Measurements from ENCODE around the gene TCEANC. TPM values are rescaled to one million over a fixed set of nuclear protein-coding genes. Genes with fewer than 3 reads are reported as not detected.

TCEANC gene
- total RNA-seq, 1 experiment from 2014 or later = 3.1 TPM

GRCh38 chrX:13691841-13692371, 39.0 kb downstream of the TCEANC start:
- H3K27me3 Mint-ChIP-seq (ENCODE audit: low read depth) = peaks cover 7% of the 10 kb centered on the region
- H3K79me1 ChIP-seq (ENCODE audit: insufficient read depth, low read depth, low read length, poor library complexity, severe bottlenecking) = no peaks in the 10 kb centered on the region
- H3K4me2 ChIP-seq (ENCODE audit: insufficient read depth, insufficient read length, low read length) = no peak overlapping the region
- H3K4me1 Mint-ChIP-seq = peaks cover 26 to 32% of the 10 kb centered on the region in 2 experiments
- H3K79me2 ChIP-seq (ENCODE audit: insufficient read depth, low read length) = peaks cover 39% of the 10 kb centered on the region; the same call in 1 of the 2 replicates
- H3K9ac ChIP-seq (ENCODE audit: extremely low read depth, insufficient read length, low read length) = no peak overlapping the region
- H2BK12ac ChIP-seq (ENCODE audit: insufficient read length, low read depth, low read length) = no peak overlapping the region
- peak overlapping the region in 2 of 3 experiments; percentile 11 to 62; a peak in 2 of 7 replicates for H3K27ac Mint-ChIP-seq
- DNase-seq = no peak
- H4K91ac ChIP-seq (ENCODE audit: insufficient read length, low read depth, low read length) = no peak overlapping the region
- H3K36me3 Mint-ChIP-seq (ENCODE audit: insufficient read depth in 1 of 3, low read depth in 3 of 3) = peaks cover 0 to 4% (median 0%) of the 10 kb centered on the region in 3 experiments; a peak in 3 of 7 replicates
- H2BK120ac ChIP-seq (ENCODE audit: low read depth, low read length, poor library complexity, severe bottlenecking) = no peak overlapping the region
- H3K9me3 ChIP-seq (ENCODE audit: control insufficient read depth, low read depth, low read length) = no peaks in the 10 kb centered on the region
- no peaks in the 10 kb centered on the region; the same call in 1 of the 2 replicates for H3K27me3 ChIP-seq (ENCODE audit: insufficient read depth, low read length)
- H3K23ac ChIP-seq (ENCODE audit: insufficient read length, low read depth, low read length) = no peak overlapping the region
- H3K4me3 Mint-ChIP-seq = no peak overlapping the region
- H3K56ac ChIP-seq (ENCODE audit: insufficient read length, low read depth, low read length) = no peak overlapping the region
- H3K23me2 ChIP-seq (ENCODE audit: insufficient read length, low read depth, low read length, poor library complexity, severe bottlenecking) = peaks cover 6% of the 10 kb centered on the region
- H4K5ac ChIP-seq (ENCODE audit: insufficient read length, low read depth, low read length) = no peak overlapping the region
- H3K18ac ChIP-seq (ENCODE audit: insufficient read length, low read depth, low read length) = no peak overlapping the region
- no peak overlapping the region for H2BK5ac ChIP-seq (ENCODE audit: insufficient read length, low read length)
- no peak overlapping the region for H3K27ac ChIP-seq (ENCODE audit: insufficient read length, low read depth, low read length)
- WGBS (ENCODE audit: extremely low coverage, insufficient read length, low lambda C conversion rate) = no CpG with 5 or more reads among the region's 7 CpGs
- H3K14ac ChIP-seq (ENCODE audit: insufficient read depth, low read length) = no peak overlapping the region
- no peak overlapping the region for H2BK20ac ChIP-seq (ENCODE audit: low read depth, low read length, poor library complexity, severe bottlenecking)
- no peak for TF ChIP-seq CTCF (conservative IDR thresholded peaks at IDR 0.05)
- H2BK15ac ChIP-seq (ENCODE audit: low read depth, low read length) = no peak overlapping the region
- peaks cover 12% of the 10 kb centered on the region; the same call in 1 of the 2 replicates for H3K4me1 ChIP-seq (ENCODE audit: insufficient read depth, low read length)
- peaks cover 20 to 43% of the 10 kb centered on the region in 2 experiments for H3K9me3 Mint-ChIP-seq
- H2AFZ ChIP-seq (ENCODE audit: low read length) = no peak overlapping the region
- H3T11ph ChIP-seq (ENCODE audit: low read length) = no peak overlapping the region
- no peak overlapping the region for H4K8ac ChIP-seq (replicated peaks; ENCODE audit: insufficient read length, low read depth, low read length)
- no peak overlapping the region for H2AK5ac ChIP-seq (ENCODE audit: insufficient read length, low read length)
- H4K20me1 ChIP-seq (ENCODE audit: control insufficient read depth, insufficient read depth, insufficient read length) = no peaks in the 10 kb centered on the region
- no peak overlapping the region for H3K4ac ChIP-seq (ENCODE audit: low read depth, low read length)

Data from H9 (cell line).